PC-3 (cell line): Measurements from ENCODE around the gene PTPMT1. TPM values are rescaled to one million over a fixed set of nuclear protein-coding genes. Genes with fewer than 3 reads are reported as not detected.
A peak's percentile ranks its signal among the peaks of the same experiment; 100 is the strongest.
"Not testable (repeated sequence)": the region's sequence is repeated elsewhere in the genome, so short reads cannot be mapped to it uniquely, and the experiment has no call there.

Experiments
- ATAC-seq: fragments of 200-7000 bp; cut with Tn5 transposase; 2 replicates; pipeline ENCODE4 v1.9.1; 2020; ENCODE audit warnings: mild to moderate bottlenecking, moderate library complexity
- BruUV-seq: library from RNA; stranded (reverse); fragments of 400-500 nt; replicated peaks from 2 replicates; lab custom pipeline; 2021; lab: Mats Ljungman, UMichigan
- CTCF ChIA-PET: fragments of 300-600 bp; sonication (Branson Sonifier 250); formaldehyde crosslinking; loops from one replicate; lab custom pipeline; 2022; ENCODE audit warnings: antibody characterized with exemption; lab: Charles Lee
- POLR2A ChIA-PET: fragments of 300-600 bp; sonication (Branson Sonifier 250); formaldehyde crosslinking; loops from one replicate; lab custom pipeline; 2022; ENCODE audit warnings: antibody characterized with exemption; ENCODE audit not compliant: unreplicated experiment; lab: Charles Lee
- DNase-seq: peaks from one replicate; pipeline ENCODE4 v3.0.0-alpha.2; 2015
- H2AFZ ChIP-seq: fragments of 300-600 bp; sonication (generic); 2 replicates; pipeline ENCODE4 v1.6.0; 2016; ENCODE audit warnings: antibody characterized with exemption, low read length
- H3F3A ChIP-seq: fragments of 300-600 bp; sonication (generic); one replicate; pipeline ENCODE4 v1.6.0; 2017; ENCODE audit warnings: antibody characterized with exemption, low read length, control low read depth, mild to moderate bottlenecking; ENCODE audit not compliant: unreplicated experiment
- H3K27ac ChIP-seq: fragments of 300-600 bp; sonication (generic); 2 replicates; pipeline ENCODE4 v1.5.1; 2016; ENCODE audit warnings: mild to moderate bottlenecking, low read length
- H3K27me3 ChIP-seq: fragments of 300-600 bp; sonication (generic); 2 replicates; pipeline ENCODE4 v1.6.1; 2016; ENCODE audit warnings: low read length, mixed read lengths
- H3K36me3 ChIP-seq: fragments of 300-600 bp; sonication (generic); 2 replicates; pipeline ENCODE4 v1.6.1; 2016; ENCODE audit warnings: low read depth, mixed run types, low read length, mixed read lengths
- H3K4me1 ChIP-seq: fragments of 300-600 bp; sonication (generic); 2 replicates; pipeline ENCODE4 v1.5.1; 2016; ENCODE audit warnings: low read length; ENCODE audit not compliant: insufficient read depth
- H3K4me2 ChIP-seq: fragments of 300-600 bp; sonication (generic); 2 replicates; pipeline ENCODE4 v1.6.0; 2016; ENCODE audit warnings: low read length
- H3K4me3 ChIP-seq: fragments of 300-600 bp; sonication (generic); 2 replicates; pipeline ENCODE4 v1.5.1; 2016; ENCODE audit warnings: mild to moderate bottlenecking, low read length, mixed read lengths
- H3K79me2 ChIP-seq: fragments of 300-600 bp; sonication (generic); 2 replicates; pipeline ENCODE4 v1.6.1; 2017; ENCODE audit warnings: low read length, mixed read lengths
- H3K9ac ChIP-seq: fragments of 300-600 bp; sonication (generic); 2 replicates; pipeline ENCODE4 v1.6.0; 2016; ENCODE audit warnings: mild to moderate bottlenecking, low read length
- H3K9me2 ChIP-seq: fragments of 300-600 bp; sonication (generic); replicated peaks from 2 replicates; pipeline ENCODE4 v1.6.1; 2016; ENCODE audit warnings: mixed run types, low read length, mixed read lengths
- H3K9me3 ChIP-seq: fragments of 300-600 bp; sonication (generic); 2 replicates; pipeline ENCODE4 v1.6.1; 2016; ENCODE audit warnings: low read length, mixed read lengths
- H4K20me1 ChIP-seq: fragments of 300-600 bp; sonication (generic); 2 replicates; pipeline ENCODE4 v1.6.1; 2016; ENCODE audit warnings: low read length, mixed read lengths
- EZH2 ChIP-seq: fragments of 300-600 bp; sonication (generic); IDR thresholded peaks from one replicate; pipeline ENCODE4 v1.6.1; 2017; ENCODE audit warnings: antibody characterized with exemption, mild to moderate bottlenecking, low read length; ENCODE audit not compliant: unreplicated experiment
- EZH2phosphoT487 ChIP-seq: fragments of 300-600 bp; sonication (generic); IDR thresholded peaks from 2 replicates; pipeline ENCODE4 v1.6.1; 2018; ENCODE audit warnings: mild to moderate bottlenecking, antibody characterized with exemption, low read length, borderline replicate concordance
- intact Hi-C: fragments of 100-400 bp; cut with micrococcal nuclease; formaldehyde crosslinking; loops from 2 replicates; pipeline ENCODE4 v1.9.0; 2023
- total RNA-seq: library from RNA; depleted of rRNA; stranded (reverse); fragments of >200 nt; gene quantifications from 2 replicates; pipeline ENCODE4 v1.2.3, GENCODE V29; 2014
- TF ChIP-seq, protein P1 (sequence below): fragments of 300-600 bp; sonication (generic); conservative IDR thresholded peaks from 2 replicates; pipeline ENCODE4 v1.5.1; 2017; ENCODE audit warnings: antibody characterized with exemption, low read depth, mild to moderate bottlenecking, low read length

PTPMT1 gene
- total RNA-seq, 1 experiment from 2014 or later, result 212 TPM

DNA sequence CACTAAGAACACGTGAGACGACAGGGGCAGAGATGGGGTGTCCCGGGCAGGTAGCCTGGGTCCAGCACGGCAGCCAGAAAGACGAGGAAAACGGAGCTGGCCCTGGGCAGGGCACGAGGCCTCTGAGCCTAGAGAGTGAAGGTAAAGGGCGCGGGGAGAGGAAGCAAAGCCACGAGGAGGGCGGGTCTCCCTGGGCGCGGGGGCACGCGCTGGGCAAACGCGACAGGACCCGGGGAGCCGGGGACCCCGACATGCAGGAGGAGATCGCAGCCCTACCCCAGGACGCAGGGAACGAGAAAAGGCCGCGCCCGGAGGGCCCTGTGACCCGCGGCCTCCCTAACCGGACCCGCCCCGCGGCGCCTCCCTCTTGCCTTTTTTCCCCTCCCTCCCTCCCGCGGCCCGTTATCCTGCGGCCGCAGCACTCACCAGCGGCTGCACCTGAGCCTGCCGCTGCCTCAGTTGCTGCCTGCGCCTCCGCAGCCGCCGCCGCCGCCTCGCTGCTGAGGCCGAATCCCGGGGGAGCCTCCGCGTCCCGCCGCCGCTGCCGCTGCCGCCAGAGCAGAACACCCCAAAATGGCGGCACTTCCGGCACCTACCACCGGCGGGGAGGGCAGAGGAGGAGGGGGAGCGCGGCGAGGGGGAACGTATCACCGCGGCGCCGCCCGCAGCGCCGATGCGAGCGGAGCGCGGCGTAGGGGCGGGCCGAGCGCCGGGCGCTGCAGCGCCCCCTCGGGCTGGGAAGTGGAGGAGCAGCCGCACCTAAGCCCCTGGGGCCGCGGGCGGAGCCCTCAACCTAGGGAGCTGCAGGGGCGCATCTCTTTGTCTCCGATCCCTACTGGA lies 12.6 kb upstream of the PTPMT1 start, which contains the start of gene CELF1:
Gene CELF1 (minus strand): TSS at position 567 of the 840 bp plus-strand sequence. CDS start 53,609 bp downstream, outside the sequence.
- H3K27me3 ChIP-seq, result no peaks in the 10 kb centered on the region
- BruUV-seq, result no TSS peak
- H2AFZ ChIP-seq, result peak within 1 kb of the TSS; percentile 99
- peak within 1 kb of the TSS; percentile 98 for H3K9ac ChIP-seq
- TF ChIP-seq, protein P1, sequence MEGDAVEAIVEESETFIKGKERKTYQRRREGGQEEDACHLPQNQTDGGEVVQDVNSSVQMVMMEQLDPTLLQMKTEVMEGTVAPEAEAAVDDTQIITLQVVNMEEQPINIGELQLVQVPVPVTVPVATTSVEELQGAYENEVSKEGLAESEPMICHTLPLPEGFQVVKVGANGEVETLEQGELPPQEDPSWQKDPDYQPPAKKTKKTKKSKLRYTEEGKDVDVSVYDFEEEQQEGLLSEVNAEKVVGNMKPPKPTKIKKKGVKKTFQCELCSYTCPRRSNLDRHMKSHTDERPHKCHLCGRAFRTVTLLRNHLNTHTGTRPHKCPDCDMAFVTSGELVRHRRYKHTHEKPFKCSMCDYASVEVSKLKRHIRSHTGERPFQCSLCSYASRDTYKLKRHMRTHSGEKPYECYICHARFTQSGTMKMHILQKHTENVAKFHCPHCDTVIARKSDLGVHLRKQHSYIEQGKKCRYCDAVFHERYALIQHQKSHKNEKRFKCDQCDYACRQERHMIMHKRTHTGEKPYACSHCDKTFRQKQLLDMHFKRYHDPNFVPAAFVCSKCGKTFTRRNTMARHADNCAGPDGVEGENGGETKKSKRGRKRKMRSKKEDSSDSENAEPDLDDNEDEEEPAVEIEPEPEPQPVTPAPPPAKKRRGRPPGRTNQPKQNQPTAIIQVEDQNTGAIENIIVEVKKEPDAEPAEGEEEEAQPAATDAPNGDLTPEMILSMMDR, result peak; percentile 73
- TF ChIP-seq EZH2, result no peak
- H3K4me1 ChIP-seq, result peaks cover 12% of the 10 kb centered on the region
- H3F3A ChIP-seq, result no peaks in the 10 kb centered on the region
- peaks cover 52% of the 10 kb centered on the region for H3K79me2 ChIP-seq
- no peaks in the 10 kb centered on the region for H3K9me2 ChIP-seq
- intact Hi-C loops, result no loop called here
- CTCF ChIA-PET, result interaction anchor here (0.6 kb wide), 4 partner anchors 30 to 117 kb away, joined by 3 to 4 read pairs (median 3); no protein-coding TSS in a partner anchor
- H3K36me3 ChIP-seq, result peaks cover 12% of the 10 kb centered on the region; the same call in 1 of the 2 replicates
- peak; percentile 89 for DNase-seq
- peak; percentile 94 for ATAC-seq
- peak within 1 kb of the TSS; percentile 75 for H3K27ac ChIP-seq
- H3K9me3 ChIP-seq, result no peaks in the 10 kb centered on the region
- POLR2A ChIA-PET, result no interaction called here
- peak within 1 kb of the TSS; percentile 93 for H3K4me3 ChIP-seq
- peaks cover 25% of the 10 kb centered on the region for H4K20me1 ChIP-seq
- H3K4me2 ChIP-seq, result peak within 1 kb of the TSS; percentile 93

GRCh38 chr11:47553406-47553743 lies 12.0 kb upstream of the PTPMT1 start:
- Histone ChIP-seq H3K9ac (peak overlapping the region; percentile 98), H3K27ac (no peak overlapping the region), H3K4me1 (peaks cover 12% of the 10 kb centered on the region), H4K20me1 (peaks cover 23% of the 10 kb centered on the region), H3K27me3 (no peaks in the 10 kb centered on the region), H3F3A (no peaks in the 10 kb centered on the region), H3K4me2 (peak overlapping the region; percentile 93), H3K79me2 (peaks cover 46% of the 10 kb centered on the region), H3K4me3 (peak overlapping the region; percentile 93), H3K9me3 (no peaks in the 10 kb centered on the region), H3K36me3 (peaks cover 12% of the 10 kb centered on the region; the same call in 1 of the 2 replicates), H3K9me2 (no peaks in the 10 kb centered on the region), H2AFZ (peak overlapping the region; percentile 99)
- POLR2A ChIA-PET, result no interaction called here
- DNase-seq, result no peak
- intact Hi-C loops, result no loop called here
- CTCF ChIA-PET, result interaction anchor here (0.6 kb wide), 3 partner anchors 31 to 118 kb away, joined by 3 to 4 read pairs (median 3); no protein-coding TSS in a partner anchor
- peak; percentile 49 for ATAC-seq
- TF ChIP-seq EZH2, result no peak
- TF ChIP-seq, protein P1, result no peak
- no peak for TF ChIP-seq EZH2phosphoT487
- BruUV-seq, result no TSS peak

- CTCF ChIA-PET, BruUV-seq, H3K36me3 ChIP-seq: not testable (repeated sequence)
Measured at GRCh38 chr11:47557004-47557403, 8.4 kb upstream of the PTPMT1 start.

More at GRCh38 chr11:47557004-47557403, 8.4 kb upstream of the PTPMT1 start:
- H3K9me3 ChIP-seq, H3K4me3 ChIP-seq, H3K9me2 ChIP-seq, H3K79me2 ChIP-seq, H3K4me1 ChIP-seq, H2AFZ ChIP-seq, H4K20me1 ChIP-seq, H3K27ac ChIP-seq, H3K9ac ChIP-seq, H3K4me2 ChIP-seq, POLR2A ChIA-PET, DNase-seq, H3F3A ChIP-seq, H3K27me3 ChIP-seq, ATAC-seq, intact Hi-C loops: not testable (repeated sequence)
